DND-41 (cell line): Measurements from ENCODE around the gene MAP3K2.

ENCODE experiments used
- ATAC-seq: fragments of 200-7000 bp; cut with Tn5 transposase; 3 replicates; pipeline ENCODE4 v1.9.1; 2021; ENCODE audit warnings: low read depth; ENCODE audit not compliant: insufficient read depth
- DNase-seq: peaks from one replicate; pipeline ENCODE4 v3.0.0-alpha.2; 2020
- H2AFZ ChIP-seq: 2 replicates; pipeline ENCODE4 v1.6.0; 2012; ENCODE audit warnings: low read depth, low read length
- H3K27ac ChIP-seq: 2 replicates; pipeline ENCODE4 v1.5.1; 2012; ENCODE audit warnings: low read length, inconsistent platforms
- H3K27me3 ChIP-seq: fragments of 200-600 bp; sonication (generic); 2 replicates; pipeline ENCODE4 v1.6.0; 2012; ENCODE audit warnings: low read length, mild to moderate bottlenecking, inconsistent platforms; ENCODE audit not compliant: insufficient read depth, poor library complexity
- H3K36me3 ChIP-seq: 2 replicates; pipeline ENCODE4 v1.5.1; 2012; ENCODE audit warnings: low read length, inconsistent platforms; ENCODE audit not compliant: insufficient read depth
- H3K4me1 ChIP-seq: 2 replicates; pipeline ENCODE4 v1.5.1; 2012; ENCODE audit warnings: mild to moderate bottlenecking, low read length; ENCODE audit not compliant: insufficient read depth
- H3K4me2 ChIP-seq: 2 replicates; pipeline ENCODE4 v1.6.0; 2012; ENCODE audit warnings: mild to moderate bottlenecking, moderate library complexity, low read length, inconsistent platforms; ENCODE audit not compliant: insufficient read depth
- H3K4me3 ChIP-seq, 2 experiments: fragments of 200-600 bp in 1 of 2; shearing (Covaris generic) in 1 of 2; 2 replicates each; pipeline ENCODE4 v1.5.1; 2012 to 2016; ENCODE audit warnings: inconsistent platforms in 2 of 2, low read length in 2 of 2, mild to moderate bottlenecking in 2 of 2, low read depth in 1 of 2, moderate library complexity in 1 of 2
- H3K79me2 ChIP-seq: 2 replicates; pipeline ENCODE4 v1.6.0; 2012; ENCODE audit warnings: low read length, inconsistent platforms; ENCODE audit not compliant: insufficient read depth
- H3K9ac ChIP-seq: 2 replicates; pipeline ENCODE4 v1.6.0; 2012; ENCODE audit warnings: low read depth, mild to moderate bottlenecking, inconsistent platforms, low read length, moderate library complexity
- H3K9me3 ChIP-seq: 2 replicates; pipeline ENCODE4 v1.5.1; 2012; ENCODE audit warnings: low read length, moderate library complexity, mild to moderate bottlenecking, inconsistent platforms; ENCODE audit not compliant: insufficient read depth, severe bottlenecking
- H4K20me1 ChIP-seq: 2 replicates; pipeline ENCODE4 v1.6.0; 2012; ENCODE audit warnings: low read length; ENCODE audit not compliant: insufficient read depth
- EZH2 ChIP-seq: IDR thresholded peaks from 3 replicates; pipeline ENCODE4 v1.6.1; 2012; ENCODE audit warnings: borderline replicate concordance, low read depth, mild to moderate bottlenecking, moderate library complexity, low read length, inconsistent platforms; ENCODE audit not compliant: severe bottlenecking
- TF ChIP-seq, protein P1 (sequence below): IDR thresholded peaks from 2 replicates; pipeline ENCODE4 v1.5.1; 2012; ENCODE audit warnings: borderline replicate concordance, low read length, moderate library complexity, mild to moderate bottlenecking; ENCODE audit not compliant: poor library complexity, severe bottlenecking; ENCODE audit errors: extremely low read depth

The MAP3K2 gene

DNA sequence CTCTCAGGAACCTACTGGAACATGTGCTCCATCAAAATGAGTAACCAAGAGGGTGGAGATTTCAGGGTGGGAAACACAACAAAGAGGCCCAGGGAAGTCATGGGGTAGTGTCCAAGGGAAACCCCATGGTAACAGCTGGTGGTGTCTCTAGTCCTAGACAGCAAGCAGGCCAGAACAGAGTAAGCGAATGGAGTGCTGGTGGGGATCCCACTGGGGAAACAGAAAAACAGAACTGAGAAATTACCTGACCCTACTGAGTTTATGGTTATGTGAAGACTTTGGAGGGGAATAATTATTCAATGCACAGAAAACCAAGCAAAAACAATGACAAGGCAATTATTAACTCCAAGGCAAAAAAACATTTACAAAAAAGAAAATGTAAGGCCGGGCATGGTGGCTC, 110.7 kb downstream of the MAP3K2 start:
- H3K4me2 ChIP-seq = no peak overlapping the region
- no peak overlapping the region for H3K27ac ChIP-seq
- H3K36me3 ChIP-seq = peaks cover 90% of the 10 kb centered on the region
- no peak overlapping the region for H3K9ac ChIP-seq
- H3K9me3 ChIP-seq = no peaks in the 10 kb centered on the region
- ATAC-seq (no peak), DNase-seq (no peak)
- H3K4me3 ChIP-seq = no peak overlapping the region
- peaks cover 10% of the 10 kb centered on the region for H3K79me2 ChIP-seq
- no peak overlapping the region for H2AFZ ChIP-seq
- no peak for TF ChIP-seq EZH2
- no peaks in the 10 kb centered on the region for H3K4me1 ChIP-seq
- H3K27me3 ChIP-seq = no peaks in the 10 kb centered on the region
- H4K20me1 ChIP-seq = peaks cover 13% of the 10 kb centered on the region; the same call in 1 of the 2 replicates

DNA sequence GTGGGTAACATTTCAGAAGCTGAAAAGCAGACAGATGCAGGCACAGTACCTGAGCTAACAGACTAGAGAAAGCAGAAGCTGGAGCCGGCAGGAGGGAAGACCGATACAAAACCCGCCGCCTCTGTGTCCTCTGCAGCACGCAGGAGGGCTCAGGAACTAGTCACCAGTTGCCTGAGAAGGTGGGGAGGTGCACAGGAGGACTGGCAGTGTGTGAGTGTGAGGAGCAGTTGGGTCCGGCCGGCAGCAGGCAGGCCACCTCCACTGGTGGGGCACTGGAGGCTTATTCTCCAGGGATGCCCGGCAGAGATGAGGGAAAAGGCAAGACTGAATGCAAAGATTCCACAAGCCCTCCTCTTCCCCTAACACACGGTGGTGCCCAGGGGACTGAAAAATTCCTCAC, 112.0 kb downstream of the MAP3K2 start:
- ATAC-seq = no peak
- no peaks in the 10 kb centered on the region for H3K27me3 ChIP-seq
- TF ChIP-seq, protein P1, sequence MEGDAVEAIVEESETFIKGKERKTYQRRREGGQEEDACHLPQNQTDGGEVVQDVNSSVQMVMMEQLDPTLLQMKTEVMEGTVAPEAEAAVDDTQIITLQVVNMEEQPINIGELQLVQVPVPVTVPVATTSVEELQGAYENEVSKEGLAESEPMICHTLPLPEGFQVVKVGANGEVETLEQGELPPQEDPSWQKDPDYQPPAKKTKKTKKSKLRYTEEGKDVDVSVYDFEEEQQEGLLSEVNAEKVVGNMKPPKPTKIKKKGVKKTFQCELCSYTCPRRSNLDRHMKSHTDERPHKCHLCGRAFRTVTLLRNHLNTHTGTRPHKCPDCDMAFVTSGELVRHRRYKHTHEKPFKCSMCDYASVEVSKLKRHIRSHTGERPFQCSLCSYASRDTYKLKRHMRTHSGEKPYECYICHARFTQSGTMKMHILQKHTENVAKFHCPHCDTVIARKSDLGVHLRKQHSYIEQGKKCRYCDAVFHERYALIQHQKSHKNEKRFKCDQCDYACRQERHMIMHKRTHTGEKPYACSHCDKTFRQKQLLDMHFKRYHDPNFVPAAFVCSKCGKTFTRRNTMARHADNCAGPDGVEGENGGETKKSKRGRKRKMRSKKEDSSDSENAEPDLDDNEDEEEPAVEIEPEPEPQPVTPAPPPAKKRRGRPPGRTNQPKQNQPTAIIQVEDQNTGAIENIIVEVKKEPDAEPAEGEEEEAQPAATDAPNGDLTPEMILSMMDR = no peak
- no peak for TF ChIP-seq EZH2
- no peak overlapping the region for H3K27ac ChIP-seq
- DNase-seq = no peak
- H3K9me3 ChIP-seq = no peaks in the 10 kb centered on the region
- no peak overlapping the region for H3K4me2 ChIP-seq
- no peaks in the 10 kb centered on the region for H3K4me1 ChIP-seq
- H3K9ac ChIP-seq = no peak overlapping the region
- H2AFZ ChIP-seq = no peak overlapping the region
- no peak overlapping the region for H3K4me3 ChIP-seq
- peaks cover 10% of the 10 kb centered on the region; the same call in 1 of the 2 replicates for H4K20me1 ChIP-seq
- H3K79me2 ChIP-seq = peaks cover 6% of the 10 kb centered on the region
- peaks cover 90% of the 10 kb centered on the region for H3K36me3 ChIP-seq

DNA sequence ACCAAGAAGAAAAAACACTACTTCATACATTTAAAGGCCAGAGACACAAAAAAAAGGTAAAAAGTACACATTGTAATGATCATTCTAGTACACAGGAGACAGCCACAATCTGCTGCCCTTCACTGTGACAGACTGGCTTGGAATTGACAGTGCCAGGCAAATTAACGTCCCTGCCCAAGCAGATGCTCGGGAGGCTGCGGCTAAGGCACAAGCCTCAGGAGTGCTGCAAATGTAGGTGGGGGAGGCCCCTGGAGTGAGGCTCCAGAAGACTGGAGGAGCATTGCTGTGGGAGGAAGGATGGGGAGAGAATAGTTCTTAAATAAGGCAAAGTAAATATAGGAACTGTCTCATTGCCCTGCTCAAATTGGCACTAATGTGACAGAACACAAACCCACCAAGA, 112.4 kb downstream of the MAP3K2 start:
- peaks cover 92% of the 10 kb centered on the region for H3K36me3 ChIP-seq

DNA sequence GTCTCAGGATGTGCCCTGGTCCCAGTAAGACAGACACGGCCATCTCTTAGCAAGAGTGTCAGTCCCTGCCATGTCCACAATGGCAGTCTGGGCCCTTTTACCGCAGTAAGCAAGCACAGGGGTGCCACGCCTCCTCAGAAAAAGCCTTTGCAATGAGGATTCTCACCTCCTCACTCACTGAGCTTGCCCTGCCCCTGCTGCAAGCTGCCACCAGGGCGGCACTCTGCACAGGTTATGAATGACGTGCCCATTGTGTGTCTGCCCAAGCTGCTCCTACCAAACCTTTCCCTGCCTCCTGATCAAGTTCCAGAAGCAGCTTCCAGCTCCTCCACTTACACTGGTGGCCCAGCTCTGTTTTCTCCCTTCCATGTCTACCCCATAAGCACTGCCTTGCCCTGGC, 117.1 kb downstream of the MAP3K2 start:
- TF ChIP-seq, protein P1 = peak; percentile 52
- no peak for TF ChIP-seq EZH2
- Histone ChIP-seq H3K79me2 (no peaks in the 10 kb centered on the region; the same call in 1 of the 2 replicates), H3K36me3 (peaks cover 83% of the 10 kb centered on the region)

More for the DNA sequence above, 112.4 kb downstream of the MAP3K2 start:
- Histone ChIP-seq H3K27ac (no peak overlapping the region), H3K4me1 (no peaks in the 10 kb centered on the region), H3K4me3 (no peak overlapping the region), H3K9me3 (no peaks in the 10 kb centered on the region), H3K27me3 (no peaks in the 10 kb centered on the region), H3K4me2 (no peak overlapping the region), H4K20me1 (peaks cover 9% of the 10 kb centered on the region; the same call in 1 of the 2 replicates), H2AFZ (no peak overlapping the region), H3K9ac (no peak overlapping the region), H3K79me2 (peaks cover 6% of the 10 kb centered on the region)
- DNase-seq (no peak), ATAC-seq (no peak)
- TF ChIP-seq, protein P1 = no peak
- TF ChIP-seq EZH2 = no peak

More for the DNA sequence above, 117.1 kb downstream of the MAP3K2 start:
- Histone ChIP-seq H3K4me2 (no peak overlapping the region), H4K20me1 (peaks cover 6% of the 10 kb centered on the region; the same call in 1 of the 2 replicates), H3K4me1 (no peaks in the 10 kb centered on the region), H2AFZ (no peak overlapping the region), H3K4me3 (no peak overlapping the region), H3K9ac (no peak overlapping the region), H3K9me3 (no peaks in the 10 kb centered on the region), H3K27me3 (no peaks in the 10 kb centered on the region), H3K27ac (no peak overlapping the region)
- ATAC-seq (no peak; the same call in 2 of the 3 replicates), DNase-seq (no peak)
